BLaER1 treated with 17β-estradiol and CSF1 and Interleukin-3, amounts not matched to agents 10 nM and 100 nM (cell line): Measurements from ENCODE around the gene OTUD1.

ENCODE experiments used
- H3K27ac ChIP-seq, 11 experiments: shearing (Covaris generic); formaldehyde crosslinking; 2 replicates each; pipeline ENCODE4 v1.8.1; 2022
- H3K27me3 ChIP-seq, 11 experiments: shearing (Covaris generic); formaldehyde crosslinking; 2 replicates each; pipeline ENCODE4 v1.8.1; 2022
- H3K36me3 ChIP-seq, 11 experiments: shearing (Covaris generic); formaldehyde crosslinking; 2 replicates each; pipeline ENCODE4 v1.8.1; 2022
- H3K4me1 ChIP-seq, 10 experiments: shearing (Covaris generic); formaldehyde crosslinking; 2 replicates each; pipeline ENCODE4 v1.8.1; 2022
- H3K4me2 ChIP-seq, 11 experiments: shearing (Covaris generic); formaldehyde crosslinking; 2 replicates each; pipeline ENCODE4 v1.8.1; 2022
- H3K4me3 ChIP-seq, 10 experiments: shearing (Covaris generic); formaldehyde crosslinking; 2 replicates each; pipeline ENCODE4 v1.8.1; 2022
- H3K9ac ChIP-seq, 11 experiments: shearing (Covaris generic); formaldehyde crosslinking; 2 replicates each; pipeline ENCODE4 v1.8.1; 2022
- H3K9me3 ChIP-seq, 11 experiments: shearing (Covaris generic); formaldehyde crosslinking; replicated peaks in 1 of 11; 2 replicates each; pipeline ENCODE4 v1.8.1; 2022
- H4K20me1 ChIP-seq, 11 experiments: shearing (Covaris generic); formaldehyde crosslinking; 2 replicates each; pipeline ENCODE4 v1.8.1; 2022
- Cebpa-rat ChIP-seq, 11 experiments: shearing (Covaris generic); IDR thresholded peaks; 2 replicates each; pipeline ENCODE4 v1.8.1; 2022

Gene OTUD1

DNA sequence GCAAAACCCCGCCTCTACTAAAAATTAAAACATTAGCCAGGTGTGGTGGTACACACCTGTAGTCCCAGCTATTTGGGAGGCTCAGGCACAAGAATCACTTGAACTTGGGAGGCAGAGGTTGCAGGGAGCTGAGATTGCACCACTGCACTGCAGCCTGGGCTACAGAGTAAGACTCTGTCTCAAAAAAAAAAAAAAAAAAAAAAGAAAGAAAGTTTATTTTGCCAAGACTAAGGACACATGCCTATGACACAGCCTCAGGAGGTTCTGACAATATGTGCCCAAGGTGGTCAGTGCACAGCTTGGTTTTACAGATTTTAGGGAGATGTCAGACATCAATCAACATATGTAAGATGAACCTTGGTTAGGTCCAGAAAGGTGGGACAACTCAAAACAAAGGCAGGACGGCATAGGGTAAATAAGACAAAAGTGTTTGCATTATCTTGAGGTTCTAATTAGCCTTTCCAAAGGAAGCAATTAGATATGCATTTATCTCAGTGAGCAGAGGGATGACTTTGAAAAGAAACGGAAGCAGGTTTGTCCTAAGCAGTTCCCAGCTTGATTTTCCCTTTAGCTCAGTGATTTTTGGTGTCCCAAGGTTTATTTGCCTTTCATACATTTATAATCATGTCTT is 20.7 kb upstream of the OTUD1 start:
- H3K36me3 ChIP-seq, result no peaks in the 10 kb centered on the region
- H3K9ac ChIP-seq, result no peak overlapping the region
- no peaks in the 10 kb centered on the region for H4K20me1 ChIP-seq
- H3K4me3 ChIP-seq, result no peak overlapping the region
- no peaks in the 10 kb centered on the region for H3K27me3 ChIP-seq
- H3K4me1 ChIP-seq, result peaks cover 13 to 40% (median 21%) of the 10 kb centered on the region in 10 experiments
- TF ChIP-seq Cebpa-rat (IDR thresholded peaks at IDR 0.05), result no peak
- 0 out of 22 replicates have a peak overlapping the region, but pooled peaks of 1 of the 11 experiments have one; percentile 14 for H3K27ac ChIP-seq
- H3K9me3 ChIP-seq, result peaks cover 0 to 15% (median 0%) of the 10 kb centered on the region in 11 experiments; a peak in 5 of 22 replicates
- H3K4me2 ChIP-seq, result no peak overlapping the region

DNA sequence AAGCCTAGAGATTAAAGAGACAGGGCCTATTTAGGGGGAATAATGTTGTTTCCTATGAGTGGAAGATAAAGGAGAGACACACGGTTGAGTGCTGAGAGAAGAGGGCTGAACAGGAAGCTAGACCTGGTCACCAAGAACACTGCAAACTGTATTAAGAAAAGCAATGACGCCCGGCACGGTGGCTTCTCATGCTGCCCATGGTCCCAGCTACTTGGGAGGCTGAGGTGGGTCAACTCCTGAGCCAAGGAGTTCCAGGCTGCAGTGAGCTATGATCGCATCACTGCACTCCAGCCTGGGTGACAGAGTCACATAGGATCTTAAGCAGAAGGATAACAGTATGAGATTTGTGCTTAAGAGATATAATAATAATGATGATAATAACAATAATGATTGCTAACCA is 19.7 kb upstream of the OTUD1 start:
- peaks cover 0 to 10% (median 0%) of the 10 kb centered on the region in 11 experiments; a peak in 5 of 22 replicates for H3K9me3 ChIP-seq
- TF ChIP-seq Cebpa-rat (IDR thresholded peaks at IDR 0.05), result no peak
- no peak overlapping the region for H3K4me3 ChIP-seq
- H4K20me1 ChIP-seq, result no peaks in the 10 kb centered on the region
- no peak overlapping the region for H3K9ac ChIP-seq
- no peaks in the 10 kb centered on the region for H3K27me3 ChIP-seq
- no peaks in the 10 kb centered on the region for H3K36me3 ChIP-seq
- no peak overlapping the region for H3K4me2 ChIP-seq
- H3K4me1 ChIP-seq, result peaks cover 6 to 31% (median 12%) of the 10 kb centered on the region in 10 experiments
- H3K27ac ChIP-seq, result no peak overlapping the region; a peak in 1 of 22 replicates

DNA sequence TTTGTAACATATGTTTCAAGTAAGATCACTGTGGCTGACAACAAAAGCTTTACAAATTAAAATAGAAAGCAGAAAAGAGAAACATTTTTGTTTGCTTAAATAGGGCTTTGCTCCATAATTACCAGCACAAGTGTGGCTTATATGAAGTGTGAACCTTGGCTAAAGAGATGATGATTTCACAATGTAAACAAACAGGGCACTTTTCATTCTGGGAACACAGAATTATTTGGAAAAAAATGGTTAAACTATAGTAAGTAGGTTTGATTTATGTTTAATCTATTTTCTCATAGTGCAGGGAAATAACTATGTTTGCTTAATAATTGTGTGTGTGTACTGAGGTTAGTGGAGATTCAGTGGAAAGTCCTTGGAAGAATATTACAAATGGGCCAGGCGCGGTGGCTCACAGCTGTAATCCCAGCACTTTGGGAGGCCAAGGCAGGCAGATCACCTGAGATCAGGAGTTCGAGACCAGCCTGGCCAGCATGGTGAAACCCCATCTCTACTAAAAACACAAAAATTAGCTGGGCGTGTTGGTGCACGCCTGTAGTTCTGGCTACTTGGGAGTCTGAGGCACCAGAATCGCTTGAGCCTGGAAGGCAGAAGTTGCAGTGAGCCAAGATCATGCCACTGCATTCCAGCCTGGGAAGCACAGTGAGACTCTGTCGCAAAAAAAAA is 19.1 kb upstream of the OTUD1 start:
- H3K9me3 ChIP-seq, result peaks cover 0 to 6% (median 0%) of the 10 kb centered on the region in 11 experiments; a peak in 5 of 22 replicates
- peaks cover 0 to 26% (median 6%) of the 10 kb centered on the region in 10 experiments; a peak in 16 of 20 replicates for H3K4me1 ChIP-seq
- H3K36me3 ChIP-seq, result no peaks in the 10 kb centered on the region
- H3K9ac ChIP-seq, result no peak overlapping the region
- H4K20me1 ChIP-seq, result no peaks in the 10 kb centered on the region
- H3K4me2 ChIP-seq, result no peak overlapping the region
- no peaks in the 10 kb centered on the region for H3K27me3 ChIP-seq
- no peak overlapping the region for H3K27ac ChIP-seq
- no peak overlapping the region for H3K4me3 ChIP-seq
- TF ChIP-seq Cebpa-rat (IDR thresholded peaks at IDR 0.05), result no peak

DNA sequence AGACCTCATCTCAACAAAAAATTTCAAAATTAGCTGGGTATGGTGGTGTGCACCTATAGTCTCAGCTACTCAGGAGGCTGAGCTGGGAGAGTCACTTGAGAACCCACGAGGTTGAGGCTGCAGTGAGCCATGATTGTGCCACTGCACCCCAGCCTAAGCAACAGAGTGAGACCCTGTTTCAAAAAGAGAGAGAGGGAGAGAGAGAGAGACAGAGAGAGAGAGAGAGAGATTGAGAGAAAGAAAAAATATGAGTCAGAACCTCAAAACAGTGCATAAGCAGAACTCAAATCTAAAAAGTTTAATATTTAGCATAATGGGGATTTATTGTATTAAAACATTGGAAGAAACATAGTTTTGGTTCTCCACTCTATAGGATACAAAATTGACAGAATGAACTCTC is 17.5 kb upstream of the OTUD1 start:
- no peak for TF ChIP-seq Cebpa-rat (IDR thresholded peaks at IDR 0.05)
- Histone ChIP-seq H3K9me3 (peaks cover 0 to 9% (median 0%) of the 10 kb centered on the region in 11 experiments; a peak in 3 of 22 replicates), H3K9ac (no peak overlapping the region), H3K4me1 (peaks cover 0 to 9% (median 0%) of the 10 kb centered on the region in 10 experiments; a peak in 1 of 20 replicates), H3K27me3 (no peaks in the 10 kb centered on the region), H3K36me3 (no peaks in the 10 kb centered on the region), H3K4me2 (no peak overlapping the region), H3K4me3 (no peak overlapping the region), H3K27ac (no peak overlapping the region), H4K20me1 (no peaks in the 10 kb centered on the region)

DNA sequence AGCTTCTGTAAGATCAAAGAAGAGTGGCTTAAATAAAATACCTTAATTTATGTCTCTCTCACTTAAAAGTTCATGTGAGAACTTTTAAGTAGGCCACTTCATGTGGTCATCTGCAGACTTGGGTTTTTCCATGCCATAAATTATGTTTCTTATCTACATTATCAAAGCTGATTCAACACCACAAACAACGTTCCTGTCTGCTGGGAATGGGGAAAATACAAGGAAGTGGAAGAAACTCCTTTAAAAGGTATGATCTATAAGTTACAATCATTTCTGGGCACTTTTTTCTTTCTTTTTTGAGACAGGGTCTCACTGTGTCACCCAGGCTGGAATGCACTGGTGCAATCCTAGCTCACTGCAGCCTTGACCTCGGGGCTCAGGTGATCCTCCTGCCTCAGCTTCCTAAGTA is 16.9 kb upstream of the OTUD1 start:
- Histone ChIP-seq H3K9ac (no peak overlapping the region), H3K27me3 (no peaks in the 10 kb centered on the region), H3K27ac (no peak overlapping the region), H3K4me3 (no peak overlapping the region), H4K20me1 (no peaks in the 10 kb centered on the region), H3K4me1 (0 out of 20 replicates have a peak, but pooled peaks cover 0 to 8% (median 0%) of the 10 kb centered on the region in 10 experiments), H3K4me2 (no peak overlapping the region), H3K36me3 (no peaks in the 10 kb centered on the region), H3K9me3 (peaks cover 0 to 9% (median 0%) of the 10 kb centered on the region in 11 experiments; a peak in 3 of 22 replicates)
- TF ChIP-seq Cebpa-rat (IDR thresholded peaks at IDR 0.05), result no peak

DNA sequence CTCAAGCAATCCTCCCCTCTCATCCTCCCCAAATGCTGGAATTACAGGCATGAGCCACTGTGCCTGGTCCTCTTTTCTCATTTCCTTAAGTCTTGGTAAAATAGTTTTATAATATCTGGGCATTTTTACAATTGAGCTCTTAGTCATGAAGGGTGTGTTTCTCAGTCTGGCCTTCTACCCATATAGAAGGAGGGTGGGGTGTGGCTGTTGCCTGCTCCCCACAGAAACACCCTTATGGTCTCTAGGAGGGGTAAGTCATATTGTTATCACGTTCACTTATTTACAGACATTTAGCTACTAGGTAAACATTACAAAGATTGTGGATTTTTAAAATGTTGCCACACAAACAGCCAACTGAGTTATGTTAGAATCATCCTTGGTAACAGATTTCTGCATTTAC is 6.7 kb upstream of the OTUD1 start:
- Histone ChIP-seq H3K27ac (peak overlapping the region in 5 of 11 experiments; percentile 3 to 93 (median 80); a peak in 8 of 22 replicates), H3K9ac (peak overlapping the region in 3 of 11 experiments; percentile 33 to 72 (median 44); a peak in 5 of 22 replicates), H3K36me3 (no peaks in the 10 kb centered on the region), H3K4me3 (no peak overlapping the region; a peak in 1 of 20 replicates), H4K20me1 (no peaks in the 10 kb centered on the region), H3K9me3 (no peaks in the 10 kb centered on the region), H3K27me3 (no peaks in the 10 kb centered on the region), H3K4me2 (peak overlapping the region in 4 of 11 experiments; percentile 14 to 74 (median 50); a peak in 7 of 22 replicates), H3K4me1 (peaks cover 0 to 59% (median 6%) of the 10 kb centered on the region in 10 experiments; a peak in 12 of 20 replicates)
- no peak for TF ChIP-seq Cebpa-rat (IDR thresholded peaks at IDR 0.05)

DNA sequence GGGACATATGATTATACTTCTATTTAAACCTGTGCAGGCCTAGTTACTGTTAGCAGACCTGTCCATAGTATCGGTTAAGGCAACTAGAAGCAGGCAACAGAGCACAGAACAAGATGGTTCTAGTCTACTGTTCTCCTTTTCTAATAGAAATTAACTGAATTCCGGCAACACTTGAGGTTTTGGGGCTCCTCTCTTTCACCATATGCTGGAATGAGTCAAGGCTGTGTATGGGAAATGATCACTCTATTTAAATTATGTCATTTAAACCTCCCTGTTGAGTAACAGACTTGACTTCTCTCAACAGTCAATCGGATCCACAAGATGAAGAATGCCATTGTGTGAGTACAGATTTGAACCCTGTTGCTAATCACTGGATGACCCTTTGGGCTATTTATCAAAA is 6.2 kb upstream of the OTUD1 start:
- Histone ChIP-seq H3K4me3 (no peak overlapping the region), H3K9me3 (no peaks in the 10 kb centered on the region), H3K4me1 (peaks cover 0 to 63% (median 7%) of the 10 kb centered on the region in 10 experiments; a peak in 12 of 20 replicates), H3K4me2 (peak overlapping the region in 4 of 11 experiments; percentile 14 to 74 (median 50); a peak in 6 of 22 replicates), H4K20me1 (no peaks in the 10 kb centered on the region), H3K27ac (peak overlapping the region in 4 of 11 experiments; percentile 59 to 93 (median 80); a peak in 8 of 22 replicates), H3K36me3 (no peaks in the 10 kb centered on the region), H3K9ac (peak overlapping the region in 3 of 11 experiments; percentile 44 to 72 (median 47); a peak in 6 of 22 replicates), H3K27me3 (no peaks in the 10 kb centered on the region)
- no peak for TF ChIP-seq Cebpa-rat (IDR thresholded peaks at IDR 0.05)

DNA sequence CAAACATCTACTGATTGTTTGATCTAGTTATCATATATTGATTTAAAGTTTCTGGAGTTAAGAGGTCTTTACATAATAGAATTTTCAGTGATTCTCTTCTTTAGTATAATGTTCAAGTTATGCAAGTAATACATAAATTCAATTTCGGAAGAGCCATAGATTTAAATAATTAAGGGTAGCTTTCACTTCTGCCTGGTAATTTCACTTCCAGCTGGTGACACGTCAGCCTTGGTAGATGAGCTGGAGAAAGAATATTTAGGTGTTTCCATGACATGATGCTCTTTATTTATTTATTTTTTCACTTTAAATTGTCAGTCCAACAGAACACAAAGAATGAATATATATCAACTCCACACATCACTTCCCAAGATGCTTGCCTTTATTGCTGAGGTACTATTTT is 5.2 kb upstream of the OTUD1 start:
- peak overlapping the region in 4 of 11 experiments; percentile 59 to 93 (median 80); a peak in 7 of 22 replicates for H3K27ac ChIP-seq
- no peaks in the 10 kb centered on the region for H4K20me1 ChIP-seq
- no peak for TF ChIP-seq Cebpa-rat (IDR thresholded peaks at IDR 0.05)

DNA sequence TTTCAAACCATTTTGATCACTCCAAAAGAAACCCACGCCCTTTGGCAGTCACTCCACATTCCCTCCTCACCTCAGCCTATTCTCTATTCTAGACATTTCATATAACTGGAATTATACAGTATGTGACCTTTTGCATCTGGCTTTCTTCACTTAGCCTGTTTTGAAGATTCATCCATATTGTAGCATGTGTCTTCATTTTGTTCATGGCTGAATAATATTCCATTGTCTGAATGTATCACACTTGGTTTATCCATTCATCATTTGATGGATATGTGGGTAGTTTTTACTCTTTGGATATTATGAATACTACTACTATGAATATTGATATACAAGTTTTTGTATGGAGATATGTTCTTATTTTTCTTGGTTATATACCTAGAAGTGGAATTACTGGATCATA is 3.5 kb upstream of the OTUD1 start:
- H3K27me3 ChIP-seq, result peaks cover 0 to 9% (median 8%) of the 10 kb centered on the region in 11 experiments; a peak in 14 of 22 replicates

More for the DNA sequence above, 5.2 kb upstream of the OTUD1 start:
- Histone ChIP-seq H3K9me3 (no peaks in the 10 kb centered on the region), H3K9ac (peak overlapping the region in 2 of 11 experiments; percentile 5 to 72; a peak in 3 of 22 replicates), H3K36me3 (no peaks in the 10 kb centered on the region), H3K4me1 (peaks cover 6 to 72% (median 14%) of the 10 kb centered on the region in 10 experiments; a peak in 19 of 20 replicates), H3K4me3 (no peak overlapping the region), H3K27me3 (no peaks in the 10 kb centered on the region), H3K4me2 (peak overlapping the region in 3 of 11 experiments; percentile 44 to 74 (median 56); a peak in 5 of 22 replicates)

More for the DNA sequence above, 3.5 kb upstream of the OTUD1 start:
- Histone ChIP-seq H3K9ac (no peak overlapping the region), H3K9me3 (no peaks in the 10 kb centered on the region), H3K27ac (peak overlapping the region in 1 of 11 experiments; percentile 100; a peak in 1 of 22 replicates), H3K4me2 (peak overlapping the region in 1 of 11 experiments; percentile 68; a peak in 1 of 22 replicates), H3K36me3 (peaks cover 0 to 4% (median 0%) of the 10 kb centered on the region in 11 experiments; a peak in 4 of 22 replicates), H3K4me1 (peaks cover 6 to 64% (median 14%) of the 10 kb centered on the region in 10 experiments; a peak in 19 of 20 replicates), H3K4me3 (no peak overlapping the region), H4K20me1 (peaks cover 0 to 11% (median 9%) of the 10 kb centered on the region in 11 experiments; a peak in 12 of 22 replicates)
- TF ChIP-seq Cebpa-rat (IDR thresholded peaks at IDR 0.05), result no peak
